SK-N-SH (cell line): ENCODE results near the gene ANKRD11. TPM values are rescaled to one million over a fixed set of nuclear protein-coding genes. Genes with fewer than 3 reads are reported as not detected.

Experiments used
- CTCF ChIA-PET: fragments of 300-600, 350-600 bp; formaldehyde crosslinking; extraction: SDS; loops from one replicate; lab custom pipeline; 2021; lab: Yijun Ruan, JAX
- POLR2A ChIA-PET: fragments of 350-600 bp; sonication (Branson Sonifier 250); formaldehyde crosslinking; extraction: SDS; loops from one replicate; lab custom pipeline; 2020; ENCODE audit warnings: antibody characterized with exemption, inconsistent platforms; lab: Yijun Ruan, JAX
- DNase-seq: peaks from one replicate; pipeline ENCODE4 v3.0.0; 2012
- H2AFZ ChIP-seq: fragments of 200-600 bp; sonication (generic); 2 replicates; pipeline ENCODE4 v1.8.1; 2016; ENCODE audit warnings: antibody characterized with exemption, mild to moderate bottlenecking, low read depth
- H3F3A ChIP-seq: fragments of 200-600 bp; sonication (generic); replicated peaks from 2 replicates; pipeline ENCODE3; 2016; ENCODE audit warnings: antibody characterized with exemption, mild to moderate bottlenecking; ENCODE audit not compliant: insufficient read depth
- H3K27ac ChIP-seq, 2 experiments: fragments of 200-500 bp in 1 of 2; fragments of 200-600 bp in 1 of 2; sonication (Bioruptor generic) in 1 of 2; sonication (generic), shearing (Covaris generic) in 1 of 2; 2 replicates each; pipeline versions ENCODE4 v1.5.1 to v1.6.1; 2014 to 2016; ENCODE audit warnings: low read depth in 2 of 2, inconsistent platforms in 1 of 2, low read length in 1 of 2, mild to moderate bottlenecking in 1 of 2, mixed read lengths in 1 of 2
- H3K27me3 ChIP-seq: fragments of 200-600 bp; sonication (generic), shearing (Covaris generic); 2 replicates; pipeline ENCODE4 v1.6.1; 2016; ENCODE audit warnings: mixed run types; ENCODE audit not compliant: insufficient read depth
- H3K36me3 ChIP-seq, 2 experiments: fragments of 200-500 bp in 1 of 2; fragments of 200-600 bp in 1 of 2; sonication (Bioruptor generic) in 1 of 2; sonication (generic) in 1 of 2; replicated peaks in 1 of 2; 2 replicates each; pipeline versions ENCODE3 to v1.5.1; 2014 to 2016; ENCODE audit warnings: low read length in 1 of 2, mild to moderate bottlenecking in 1 of 2; ENCODE audit not compliant: insufficient read depth in 2 of 2, control insufficient read depth in 1 of 2
- H3K4me1 ChIP-seq, 2 experiments: fragments of 200-500 bp in 1 of 2; fragments of 200-600 bp in 1 of 2; sonication (Bioruptor generic) in 1 of 2; sonication (generic), shearing (Covaris generic) in 1 of 2; 2 replicates each; pipeline versions ENCODE4 v1.5.1 to v1.6.1; 2014 to 2016; ENCODE audit warnings: low read depth in 1 of 2, low read length in 1 of 2, mixed run types in 1 of 2; ENCODE audit not compliant: insufficient read depth in 2 of 2, control insufficient read depth in 1 of 2
- H3K4me2 ChIP-seq: fragments of 200-600 bp; sonication (generic), shearing (Covaris generic); 2 replicates; pipeline ENCODE4 v1.6.1; 2017; ENCODE audit warnings: mixed run types
- H3K4me3 ChIP-seq, 2 experiments: fragments of 200-500 bp in 1 of 2; fragments of 200-600 bp in 1 of 2; sonication (Bioruptor generic) in 1 of 2; sonication (generic), shearing (Covaris generic) in 1 of 2; 2 replicates each; pipeline versions ENCODE4 v1.5.1 to v1.8.1; 2014 to 2016; ENCODE audit warnings: low read depth in 2 of 2, inconsistent platforms in 1 of 2, low read length in 1 of 2, mild to moderate bottlenecking in 1 of 2, mixed read lengths in 1 of 2, moderate library complexity in 1 of 2
- H3K79me2 ChIP-seq: fragments of 200-600 bp; sonication (generic); 2 replicates; pipeline ENCODE4 v1.8.1; 2017; ENCODE audit warnings: mild to moderate bottlenecking; ENCODE audit not compliant: insufficient read depth
- H3K9ac ChIP-seq: fragments of 200-600 bp; sonication (generic); 2 replicates; pipeline ENCODE4 v1.6.1; 2017; ENCODE audit warnings: mixed run types
- H3K9me2 ChIP-seq: fragments of 200-600 bp; sonication (generic); 2 replicates; pipeline ENCODE4 v1.6.1; 2017; ENCODE audit warnings: mixed run types
- H3K9me3 ChIP-seq: fragments of 200-600 bp; sonication (generic); 2 replicates; pipeline ENCODE4 v1.6.1; 2017; ENCODE audit warnings: mixed run types, mild to moderate bottlenecking, moderate library complexity
- H4K20me1 ChIP-seq: fragments of 200-600 bp; sonication (generic); 2 replicates; pipeline ENCODE4 v1.6.1; 2017; ENCODE audit warnings: mild to moderate bottlenecking, mixed run types; ENCODE audit not compliant: insufficient read depth
- CHD2 ChIP-seq: fragments of 150-350 bp; IDR thresholded peaks from 2 replicates; pipeline ENCODE4 v1.6.1; 2018; ENCODE audit warnings: low read length; ENCODE audit not compliant: partially characterized antibody
- EZH2phosphoT487 ChIP-seq: fragments of 200-600 bp; sonication (generic); IDR thresholded peaks from 2 replicates; pipeline ENCODE4 v1.6.1; 2017; ENCODE audit warnings: low read depth, mixed run types, mild to moderate bottlenecking, antibody characterized with exemption, moderate library complexity, borderline replicate concordance
- GATA2 ChIP-seq: sonication (generic); formaldehyde crosslinking; IDR thresholded peaks from 2 replicates; pipeline ENCODE4 v1.5.0; 2020; ENCODE audit warnings: mild to moderate bottlenecking, missing genetic modification reagents
- IRF3 ChIP-seq: fragments of 150-350 bp; IDR thresholded peaks from 2 replicates; pipeline ENCODE4 v1.6.1; 2016; ENCODE audit warnings: mild to moderate bottlenecking, low read depth, low read length
- JUND ChIP-seq: IDR thresholded peaks from 2 replicates; pipeline ENCODE4 v1.4.0; 2012
- MEF2A ChIP-seq: IDR thresholded peaks from 2 replicates; pipeline ENCODE4 v1.4.0; 2012; ENCODE audit warnings: low read depth, borderline replicate concordance
- MXI1 ChIP-seq: IDR thresholded peaks from 2 replicates; pipeline ENCODE4 v1.6.1; 2012; ENCODE audit warnings: mild to moderate bottlenecking, low read depth, low read length, improper control_type of control experiment
- NFIC ChIP-seq: IDR thresholded peaks from 2 replicates; pipeline ENCODE4 v1.4.0; 2012; ENCODE audit warnings: borderline replicate concordance
- POLR2AphosphoS5 ChIP-seq: IDR thresholded peaks from 2 replicates; pipeline ENCODE4 v1.6.1; 2012; ENCODE audit warnings: low read depth, low read length
- RAD21 ChIP-seq: IDR thresholded peaks from 2 replicates; pipeline ENCODE4 v1.6.1; 2012; ENCODE audit warnings: mild to moderate bottlenecking, low read length
- REST ChIP-seq: IDR thresholded peaks from 2 replicates; pipeline ENCODE4 v1.6.1; 2012; ENCODE audit warnings: mild to moderate bottlenecking, low read depth, low read length, moderate library complexity
- RXRA ChIP-seq: IDR thresholded peaks from 2 replicates; pipeline ENCODE4 v1.4.0; 2012; ENCODE audit warnings: low read depth, mild to moderate bottlenecking, borderline replicate concordance
- SIN3A ChIP-seq: IDR thresholded peaks from 2 replicates; pipeline ENCODE4 v1.6.1; 2012; ENCODE audit warnings: low read depth, mild to moderate bottlenecking, low read length, moderate library complexity, borderline replicate concordance
- TAF1 ChIP-seq: IDR thresholded peaks from 2 replicates; pipeline ENCODE4 v1.6.1; 2012; ENCODE audit warnings: low read depth, mild to moderate bottlenecking, low read length, moderate library complexity, borderline replicate concordance
- TEAD4 ChIP-seq: IDR thresholded peaks from 2 replicates; pipeline ENCODE4 v1.4.0; 2012; ENCODE audit warnings: mild to moderate bottlenecking, borderline replicate concordance; ENCODE audit not compliant: insufficient read depth
- ZBTB33 ChIP-seq: IDR thresholded peaks from 2 replicates; pipeline ENCODE4 v1.4.0; 2012; ENCODE audit warnings: low read depth, borderline replicate concordance
- WGBS: methylation state at CpG from one replicate; pipeline ENCODE4 v1.1.6; 2017; ENCODE audit warnings: low lambda C conversion rate; 5-methylcytosine and 5-hydroxymethylcytosine counted together
- polyA plus RNA-seq, 3 experiments: library from polyadenylated mRNA; depleted of rRNA; stranded (reverse); fragments of >200 nt; gene quantifications; 2 replicates each; pipeline ENCODE4 v1.2.3, GENCODE V29; 2012
- TF ChIP-seq, protein P1 (sequence below): IDR thresholded peaks from 2 replicates; pipeline ENCODE4 v1.4.0; 2012; ENCODE audit warnings: low read depth, borderline replicate concordance
- TF ChIP-seq, protein P2 (sequence below): IDR thresholded peaks from 2 replicates; pipeline ENCODE4; 2012

The ANKRD11 gene
- polyA plus RNA-seq, 1 of the 3 experiments (the other 2 are of a cell fraction), result 50.2 TPM

DNA sequence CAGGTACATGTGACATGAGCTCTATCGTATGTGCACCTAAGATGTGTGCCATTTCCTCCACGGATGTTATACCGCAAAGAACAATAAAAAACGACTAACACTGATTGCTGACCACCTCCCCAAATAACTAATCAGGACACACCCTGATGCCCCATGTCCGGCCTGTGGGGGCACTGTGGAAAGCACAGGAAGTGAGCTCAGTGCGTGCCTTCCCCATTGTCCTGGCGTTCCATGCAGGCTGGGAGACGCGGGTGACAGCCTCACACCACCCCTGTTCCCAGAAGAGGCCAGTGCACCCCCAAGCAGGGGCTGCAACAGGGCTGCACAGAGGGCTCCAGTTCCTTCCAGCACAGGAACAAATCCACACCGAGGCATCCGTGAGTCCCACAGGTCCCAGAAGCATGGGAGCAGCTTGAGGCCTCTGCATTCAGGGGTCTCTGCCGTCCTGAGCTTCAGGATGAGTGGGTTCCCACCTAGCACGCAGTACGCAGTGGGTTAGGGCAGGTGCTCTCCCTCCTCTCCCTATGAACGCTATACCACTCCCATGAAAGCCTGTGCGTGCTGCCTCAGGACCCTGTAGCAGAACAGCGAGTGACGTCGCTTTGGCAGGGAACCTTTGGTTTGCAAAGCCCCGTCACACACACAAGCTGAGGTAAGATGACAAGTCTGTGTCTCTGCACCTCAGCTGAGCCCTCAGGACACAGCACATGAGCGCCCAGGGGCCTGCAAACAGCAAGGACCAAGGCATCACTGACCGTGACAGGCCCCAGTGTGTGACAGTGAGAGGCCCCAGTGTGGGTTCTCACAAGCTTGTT lies 155.2 kb downstream of the ANKRD11 start:
- peaks cover 26 to 33% of the 10 kb centered on the region in 2 experiments; a peak in 3 of 4 replicates for H3K4me1 ChIP-seq
- 90% methylated on average over 9 of the region's 22 CpGs for WGBS
- peaks cover 99% of the 10 kb centered on the region for H3K79me2 ChIP-seq
- no peak overlapping the region for H3K9ac ChIP-seq
- no peaks in the 10 kb centered on the region for H3K9me2 ChIP-seq
- CTCF ChIA-PET, result interaction anchor here (0.9 to 2.8 kb wide), 3 partner anchors 8 to 25 kb away, joined by 3 to 9 read pairs (median 3); no protein-coding TSS in a partner anchor
- H3K36me3 ChIP-seq, result peaks cover 0 to 3% of the 10 kb centered on the region in 2 experiments
- POLR2A ChIA-PET, result interaction anchor here (0.6 kb wide), 1 partner anchor 9 kb away, joined by 3 read pairs; no protein-coding TSS in a partner anchor
- peaks cover 10% of the 10 kb centered on the region for H3F3A ChIP-seq
- no peaks in the 10 kb centered on the region for H3K9me3 ChIP-seq
- no peak overlapping the region for H3K4me2 ChIP-seq
- H4K20me1 ChIP-seq, result peaks cover 96% of the 10 kb centered on the region
- peak overlapping the region in 1 of 2 experiments; percentile 11; a peak in 1 of 4 replicates for H3K27ac ChIP-seq
- no peaks in the 10 kb centered on the region for H3K27me3 ChIP-seq
- H3K4me3 ChIP-seq, result no peak overlapping the region
- H2AFZ ChIP-seq, result no peak overlapping the region
- DNase-seq, result no peak
- TF ChIP-seq TEAD4, result no peak
- TF ChIP-seq CHD2, result no peak
- no peak for TF ChIP-seq MEF2A
- TF ChIP-seq ZBTB33, result no peak
- TF ChIP-seq REST, result no peak
- no peak for TF ChIP-seq MXI1
- TF ChIP-seq JUND, result no peak
- no peak for TF ChIP-seq RXRA
- TF ChIP-seq, protein P1, sequence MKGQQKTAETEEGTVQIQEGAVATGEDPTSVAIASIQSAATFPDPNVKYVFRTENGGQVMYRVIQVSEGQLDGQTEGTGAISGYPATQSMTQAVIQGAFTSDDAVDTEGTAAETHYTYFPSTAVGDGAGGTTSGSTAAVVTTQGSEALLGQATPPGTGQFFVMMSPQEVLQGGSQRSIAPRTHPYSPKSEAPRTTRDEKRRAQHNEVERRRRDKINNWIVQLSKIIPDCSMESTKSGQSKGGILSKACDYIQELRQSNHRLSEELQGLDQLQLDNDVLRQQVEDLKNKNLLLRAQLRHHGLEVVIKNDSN, result no peak
- TF ChIP-seq NFIC, result no peak
- TF ChIP-seq SIN3A, result no peak
- no peak for TF ChIP-seq TAF1
- no peak for TF ChIP-seq EZH2phosphoT487
- TF ChIP-seq, protein P2, sequence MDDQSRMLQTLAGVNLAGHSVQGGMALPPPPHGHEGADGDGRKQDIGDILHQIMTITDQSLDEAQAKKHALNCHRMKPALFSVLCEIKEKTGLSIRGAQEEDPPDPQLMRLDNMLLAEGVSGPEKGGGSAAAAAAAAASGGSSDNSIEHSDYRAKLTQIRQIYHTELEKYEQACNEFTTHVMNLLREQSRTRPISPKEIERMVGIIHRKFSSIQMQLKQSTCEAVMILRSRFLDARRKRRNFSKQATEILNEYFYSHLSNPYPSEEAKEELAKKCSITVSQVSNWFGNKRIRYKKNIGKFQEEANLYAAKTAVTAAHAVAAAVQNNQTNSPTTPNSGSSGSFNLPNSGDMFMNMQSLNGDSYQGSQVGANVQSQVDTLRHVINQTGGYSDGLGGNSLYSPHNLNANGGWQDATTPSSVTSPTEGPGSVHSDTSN, result no peak
- TF ChIP-seq IRF3, result no peak
- TF ChIP-seq POLR2AphosphoS5, result no peak
- no peak for TF ChIP-seq GATA2 (CRISPR knock-in tag)
- TF ChIP-seq RAD21, result no peak
